ENCODE measurements around the gene ABHD14A.

The ABHD14A gene

DNA sequence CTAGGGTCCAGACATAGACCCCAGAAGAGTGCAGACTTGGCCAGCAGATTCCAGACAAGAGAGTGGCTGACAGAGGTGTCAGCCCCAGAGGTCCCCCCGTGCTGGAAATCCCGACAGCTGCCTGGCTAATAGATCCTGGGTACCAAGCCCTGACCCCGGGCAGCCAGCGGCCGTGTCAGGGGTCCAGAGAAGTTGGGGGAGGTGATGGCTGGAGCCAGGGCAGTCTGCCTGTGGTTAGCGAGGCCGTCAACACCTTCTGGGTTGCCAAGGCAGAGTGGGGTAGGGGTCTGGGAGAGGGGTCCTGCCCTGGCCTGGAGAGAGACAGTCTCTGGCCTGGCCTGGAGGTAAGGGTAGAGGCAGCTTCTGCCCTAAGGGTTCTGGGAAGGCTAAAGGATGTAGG lies 45.9 kb downstream of the ABHD14A start:
- DNase-seq (ENCODE audit: low read depth), result no peak

- no peak for DNase-seq (ENCODE audit: low read depth)
Measured at GRCh38 chr3:52021489-52022268, 46.8 kb downstream of the ABHD14A start.

DNA sequence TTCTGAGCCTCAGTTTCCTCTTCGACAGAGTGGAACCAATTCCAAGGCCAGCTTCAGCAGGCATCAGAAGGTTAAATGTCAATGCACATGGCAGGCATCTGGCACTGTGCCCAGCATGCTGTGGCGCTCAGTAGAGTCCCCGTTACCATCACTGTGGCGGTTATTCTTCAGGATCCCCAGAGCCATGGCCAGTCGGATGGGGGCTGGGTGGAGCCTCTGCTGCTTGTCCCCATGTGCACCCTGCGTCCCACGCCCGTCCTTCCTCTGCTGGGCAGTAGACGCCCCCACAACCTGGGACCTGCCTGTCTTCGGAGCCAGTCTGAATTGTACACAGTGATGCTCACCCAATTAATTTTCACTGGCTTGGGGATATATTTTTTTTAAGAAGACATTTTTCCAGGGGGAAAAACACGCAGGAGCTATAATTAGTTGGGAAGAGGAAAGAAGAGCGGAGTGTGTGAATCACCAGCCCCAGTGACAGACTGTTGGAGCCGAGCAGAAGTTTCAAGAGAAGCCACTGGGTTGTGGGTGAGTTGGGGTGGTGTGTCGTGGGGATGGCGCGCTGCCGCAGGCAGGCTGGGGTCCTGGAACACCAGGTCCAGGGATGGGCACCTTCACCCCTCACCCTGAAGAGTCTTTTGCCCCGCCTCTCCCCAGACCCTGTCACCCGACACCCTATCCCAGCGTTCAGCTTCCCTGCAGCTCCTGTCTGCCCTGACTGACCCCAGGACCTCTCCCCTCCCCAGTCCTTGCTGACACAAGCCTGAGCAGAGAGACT lies 47.6 kb downstream of the ABHD14A start:
- DNase-seq (ENCODE audit: low read depth), result no peak

DNA sequence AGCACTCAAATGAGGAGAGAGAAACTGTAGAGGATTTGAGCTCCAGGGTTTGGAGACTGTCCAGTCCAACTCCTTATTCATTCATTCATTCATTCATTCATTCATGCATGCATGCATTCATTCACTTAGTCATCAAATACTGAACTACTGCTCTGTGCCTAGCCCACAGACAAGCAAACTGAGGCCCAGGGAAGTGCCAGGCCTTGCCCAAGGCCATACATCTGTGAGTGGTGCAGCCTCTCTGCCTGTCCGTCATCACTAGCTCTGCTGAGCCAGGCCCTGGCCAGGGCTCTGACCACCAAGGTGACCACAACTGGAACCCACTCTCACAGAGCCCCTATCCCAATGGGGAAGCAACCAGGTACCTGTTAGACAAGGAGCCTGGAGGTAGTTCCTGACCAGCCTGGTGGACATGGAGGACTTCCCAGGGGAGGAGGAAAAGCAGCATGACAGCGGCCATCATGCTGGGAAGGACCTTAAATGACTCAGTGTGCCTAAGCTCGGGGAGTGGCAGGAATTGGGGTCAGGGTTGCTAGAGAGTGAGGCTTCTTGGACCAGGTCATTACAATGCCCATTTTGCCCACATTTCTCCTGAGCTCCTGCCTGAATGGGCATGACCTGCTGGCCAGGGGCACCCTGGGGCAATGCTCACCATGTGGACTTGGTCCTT lies 48.4 kb downstream of the ABHD14A start:
- DNase-seq (ENCODE audit: low read depth), result no peak

DNA sequence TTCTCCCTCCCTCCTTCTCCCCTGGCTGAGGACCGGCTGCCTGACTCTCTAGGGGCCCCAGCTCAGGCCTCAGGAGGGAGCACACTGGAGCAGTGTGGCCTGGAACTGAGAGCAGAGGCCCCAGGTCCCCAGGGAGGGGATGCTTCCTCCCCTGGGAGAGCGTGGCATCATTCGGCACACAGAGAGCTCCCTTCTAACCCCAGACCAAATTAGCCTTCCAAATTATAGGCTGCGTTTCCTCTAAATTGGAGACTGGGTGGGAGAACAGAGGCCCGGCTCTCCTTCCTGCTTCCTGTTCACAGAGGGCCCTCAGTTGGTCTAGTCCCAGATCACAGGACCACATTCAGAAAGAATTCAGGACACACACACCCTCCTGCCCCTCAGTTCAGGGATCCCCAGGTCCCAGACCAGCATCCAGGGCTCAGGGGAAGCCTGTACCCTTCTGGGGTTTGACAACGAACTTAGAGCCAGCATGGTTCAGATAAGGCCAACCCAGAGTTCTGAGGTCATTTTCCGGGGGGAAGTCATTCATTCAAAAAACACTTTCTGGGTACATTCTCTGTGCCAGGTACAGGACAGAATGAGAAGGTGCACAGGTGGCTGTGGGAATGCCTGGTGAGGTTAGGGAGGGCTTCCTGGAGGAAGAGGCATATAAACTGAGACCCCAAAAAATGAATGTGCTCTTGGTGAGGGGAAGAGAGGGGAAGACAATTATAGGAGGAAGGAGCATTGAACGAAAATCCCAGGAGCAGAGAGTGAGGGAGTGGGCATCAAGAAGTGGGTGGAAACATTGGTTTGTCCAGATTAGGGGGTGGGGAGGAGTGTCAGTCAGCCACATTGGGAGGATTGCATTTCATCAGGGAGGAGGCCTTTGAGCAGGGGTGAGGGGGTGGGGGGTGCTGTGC lies 49.2 kb downstream of the ABHD14A start:
- DNase-seq (ENCODE audit: low read depth), result no peak

GRCh38 chr3:52024765-52025452 lies 50.0 kb downstream of the ABHD14A start:
- no peak for DNase-seq (ENCODE audit: low read depth)

GRCh38 chr3:52025453-52025852 lies 50.6 kb downstream of the ABHD14A start:
- DNase-seq (ENCODE audit: low read depth), result no peak

GRCh38 chr3:52026041-52026440 lies 51.2 kb downstream of the ABHD14A start:
- DNase-seq (ENCODE audit: low read depth), result no peak

DNA sequence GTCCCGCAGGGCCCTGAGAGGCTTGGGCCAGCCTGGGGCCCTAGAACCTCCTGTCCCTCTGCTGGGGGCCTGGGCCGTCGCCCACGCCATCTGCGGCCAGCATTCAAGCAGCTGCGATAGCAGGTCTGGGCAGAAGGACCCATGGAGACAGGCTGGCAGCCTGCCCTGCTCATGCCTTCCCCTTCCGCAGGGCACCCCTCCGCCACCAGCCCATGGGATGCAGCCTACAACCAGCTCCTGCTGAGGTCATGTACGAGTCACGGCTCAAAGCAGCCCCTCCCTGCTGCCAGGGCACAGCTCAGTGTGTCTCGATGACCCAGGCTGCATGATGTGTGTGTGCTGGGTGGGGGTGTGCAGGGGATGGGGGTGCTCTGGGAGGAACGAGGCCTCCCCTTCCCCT lies 53.7 kb downstream of the ABHD14A start:
- DNase-seq (ENCODE audit: low read depth), result no peak

DNA sequence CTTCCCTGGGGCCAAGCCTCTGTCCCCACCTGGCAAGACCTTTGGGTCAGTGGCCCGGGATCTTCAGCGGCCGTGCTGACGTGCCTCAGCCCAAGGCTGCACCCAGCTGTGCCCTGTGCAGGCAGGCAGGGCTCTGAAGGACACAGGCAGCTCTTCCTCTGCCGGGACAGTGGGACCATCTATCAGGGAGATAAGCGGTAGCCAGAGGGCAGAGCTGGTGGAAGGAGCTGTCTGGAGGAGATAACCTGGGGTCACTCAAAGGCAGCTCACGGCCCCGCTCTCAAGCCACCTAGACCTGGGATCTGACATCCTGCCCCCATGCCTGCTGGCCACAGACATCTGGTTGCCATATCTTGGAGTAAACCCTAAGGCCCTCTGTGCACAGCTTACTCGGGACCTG lies 54.2 kb downstream of the ABHD14A start:
- no peak for DNase-seq (ENCODE audit: low read depth)

DNA sequence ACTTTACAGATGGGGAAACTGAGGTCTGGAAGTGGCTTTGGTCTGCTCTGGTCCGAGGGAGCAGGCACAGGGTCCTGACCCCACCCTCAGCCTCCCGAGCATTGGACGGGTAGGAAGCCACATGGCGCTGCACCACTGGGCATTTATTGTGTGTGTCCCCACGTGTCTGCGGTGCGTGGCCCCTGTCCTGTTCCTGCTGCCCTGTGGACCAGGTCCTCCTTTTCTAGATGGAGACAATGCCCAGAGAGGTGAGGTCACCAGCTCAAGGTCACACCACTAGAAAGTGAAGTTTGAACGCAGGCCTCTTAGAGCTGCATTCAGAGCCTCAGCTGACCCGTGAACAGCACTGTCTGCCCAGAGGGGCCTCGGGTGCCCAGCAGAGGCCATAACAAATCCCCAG lies 54.7 kb downstream of the ABHD14A start:
- DNase-seq (ENCODE audit: low read depth), result no peak

Data from fibroblast of the conjunctiva (primary cell).